Mucosa of rectum (tissue), 2 donors: Measurements from ENCODE around the gene STK24.
"Not testable (repeated sequence)": the region's sequence is repeated elsewhere in the genome, so short reads cannot be mapped to it uniquely, and the experiment has no call there.

Experiments
- H3K27ac ChIP-seq, 2 donors: one replicate each; pipeline ENCODE4 v1.7.0; 2013; ENCODE audit warnings: inconsistent platforms in 2 of 2, low read depth in 2 of 2, low read length in 2 of 2
- H3K27me3 ChIP-seq, 2 donors: one replicate each; pipeline ENCODE4 v1.7.0; 2013; ENCODE audit warnings: low read length in 2 of 2; ENCODE audit not compliant: control insufficient read depth in 2 of 2, insufficient read depth in 2 of 2
- H3K36me3 ChIP-seq, 2 donors: one replicate each; pipeline ENCODE4 v1.7.0; 2013; ENCODE audit warnings: low read length in 2 of 2; ENCODE audit not compliant: control insufficient read depth in 2 of 2, insufficient read depth in 2 of 2
- H3K4me1 ChIP-seq, 2 donors: one replicate each; pipeline ENCODE4 v1.7.0; 2013; ENCODE audit warnings: low read length in 2 of 2, mild to moderate bottlenecking in 1 of 2; ENCODE audit not compliant: control insufficient read depth in 2 of 2, insufficient read depth in 2 of 2
- H3K4me3 ChIP-seq, 2 donors: one replicate each; pipeline ENCODE4 v1.7.0; 2013; ENCODE audit warnings: low read length in 2 of 2
- H3K9ac ChIP-seq, 2 donors: one replicate each; pipeline ENCODE4 v1.7.0; 2013; ENCODE audit warnings: low read length in 2 of 2, low read depth in 1 of 2, mild to moderate bottlenecking in 1 of 2
- H3K9me3 ChIP-seq, 2 donors: one replicate each; pipeline ENCODE4 v1.7.0; 2013; ENCODE audit warnings: low read length in 2 of 2; ENCODE audit not compliant: control insufficient read depth in 2 of 2
- donor health status: healthy.
- donor health status: Normal muscosa, but diverticular disease.

The STK24 gene

GRCh38 chr13:98598043-98598442 is 21.1 kb upstream of the STK24 start:
- Histone ChIP-seq H3K9ac (no peak overlapping the region), H3K9me3 (no peaks in the 10 kb centered on the region), H3K4me3 (no peak overlapping the region), H3K4me1 (no peaks in the 10 kb centered on the region), H3K36me3 (no peaks in the 10 kb centered on the region), H3K27me3 (no peaks in the 10 kb centered on the region), H3K27ac (no peak overlapping the region)

- Histone ChIP-seq H3K9ac (no peak overlapping the region), H3K27me3 (no peaks in the 10 kb centered on the region), H3K4me1 (peaks cover 0 to 4% of the 10 kb centered on the region in 2 donors), H3K4me3 (no peak overlapping the region), H3K36me3 (no peaks in the 10 kb centered on the region), H3K27ac (no peak overlapping the region), H3K9me3 (no peaks in the 10 kb centered on the region)
These were observed 18.2 kb upstream of the STK24 start for GRCh38 chr13:98595134-98595533.

- Histone ChIP-seq H3K36me3 (no peaks in the 10 kb centered on the region), H3K27me3 (no peaks in the 10 kb centered on the region), H3K4me1 (peaks cover 0 to 4% of the 10 kb centered on the region in 2 donors), H3K9me3 (no peaks in the 10 kb centered on the region), H3K9ac (no peak overlapping the region), H3K27ac (peak overlapping the region; percentile 65 to 77), H3K4me3 (no peak overlapping the region)
These were observed 15.4 kb upstream of the STK24 start for GRCh38 chr13:98592362-98592732.

GRCh38 chr13:98591721-98592361 is 14.9 kb upstream of the STK24 start:
- no peaks in the 10 kb centered on the region for H3K9me3 ChIP-seq
- peak overlapping the region; percentile 65 to 77 for H3K27ac ChIP-seq
- no peak overlapping the region for H3K9ac ChIP-seq
- no peaks in the 10 kb centered on the region for H3K27me3 ChIP-seq
- H3K36me3 ChIP-seq = no peaks in the 10 kb centered on the region
- peaks cover 0 to 4% of the 10 kb centered on the region in 2 donors for H3K4me1 ChIP-seq
- no peak overlapping the region for H3K4me3 ChIP-seq

GRCh38 chr13:98590471-98590870 is 13.6 kb upstream of the STK24 start:
- H3K27ac ChIP-seq, H3K4me1 ChIP-seq, H3K36me3 ChIP-seq, H3K9me3 ChIP-seq, H3K27me3 ChIP-seq, H3K9ac ChIP-seq, H3K4me3 ChIP-seq: not testable (repeated sequence)

GRCh38 chr13:98589516-98589915 is 12.6 kb upstream of the STK24 start:
- not testable (repeated sequence) for H3K27ac ChIP-seq, H3K9ac ChIP-seq, H3K4me3 ChIP-seq, H3K9me3 ChIP-seq, H3K27me3 ChIP-seq, H3K36me3 ChIP-seq
- peaks cover 12% of the 10 kb centered on the region in 2 donors for H3K4me1 ChIP-seq

- H3K9ac ChIP-seq = no peak overlapping the region
- H3K4me3 ChIP-seq = no peak overlapping the region
- no peaks in the 10 kb centered on the region for H3K36me3 ChIP-seq
- H3K4me1 ChIP-seq = peaks cover 10 to 12% of the 10 kb centered on the region in 2 donors
- H3K27ac ChIP-seq = peak overlapping the region; percentile 19 to 54
- no peaks in the 10 kb centered on the region for H3K9me3 ChIP-seq
- H3K27me3 ChIP-seq = no peaks in the 10 kb centered on the region
These were observed 9.8 kb upstream of the STK24 start for GRCh38 chr13:98586400-98587345.

GRCh38 chr13:98585946-98586345 is 9.0 kb upstream of the STK24 start:
- Histone ChIP-seq H3K4me3 (no peak overlapping the region), H3K36me3 (no peaks in the 10 kb centered on the region), H3K27me3 (no peaks in the 10 kb centered on the region), H3K4me1 (peaks cover 10 to 12% of the 10 kb centered on the region in 2 donors), H3K9me3 (no peaks in the 10 kb centered on the region), H3K9ac (no peak overlapping the region), H3K27ac (peak overlapping the region; percentile 16 to 54)

GRCh38 chr13:98585398-98585754 is 8.5 kb upstream of the STK24 start:
- H3K9ac ChIP-seq = no peak overlapping the region
- H3K27ac ChIP-seq = peak overlapping the region; percentile 59 to 75

GRCh38 chr13:98584668-98585397 is 7.9 kb upstream of the STK24 start:
- H3K27ac ChIP-seq = peak overlapping the region; percentile 59 to 75
- peak overlapping the region; percentile 3 to 14 for H3K4me3 ChIP-seq
- no peaks in the 10 kb centered on the region for H3K27me3 ChIP-seq
- peak overlapping the region in 1 of 2 donors; percentile 30 for H3K9ac ChIP-seq
- H3K36me3 ChIP-seq = no peaks in the 10 kb centered on the region
- H3K9me3 ChIP-seq = no peaks in the 10 kb centered on the region
- H3K4me1 ChIP-seq = peaks cover 10 to 12% of the 10 kb centered on the region in 2 donors

More at GRCh38 chr13:98585398-98585754, 8.5 kb upstream of the STK24 start:
- Histone ChIP-seq H3K36me3 (no peaks in the 10 kb centered on the region), H3K9me3 (no peaks in the 10 kb centered on the region), H3K4me1 (peaks cover 10 to 12% of the 10 kb centered on the region in 2 donors), H3K4me3 (peak overlapping the region; percentile 3 to 14), H3K27me3 (no peaks in the 10 kb centered on the region)
